ENCODE measurements around the gene NT5DC2.

Gene NT5DC2

GRCh38 chr3:52479037-52479876 is 54.4 kb downstream of the NT5DC2 start:
- TF ChIP-seq EZH2phosphoT487 (IDR thresholded peaks at IDR 0.05; ENCODE audit: low read depth): no peak
- TF ChIP-seq CTCF (IDR thresholded peaks at IDR 0.05; ENCODE audit: low read depth, low read length): no peak
- Histone ChIP-seq H3K36me3 (replicated peaks; ENCODE audit: low read depth, low read length) (peaks cover 51% of the 10 kb centered on the region), H3K27ac (ENCODE audit: low read length) (no peak overlapping the region), H3K9ac (ENCODE audit: low read length) (no peak overlapping the region), H3K4me3 (ENCODE audit: low read length) (no peak overlapping the region), H3K9me3 (ENCODE audit: insufficient read depth, low read length) (no peaks in the 10 kb centered on the region), H2AFZ (ENCODE audit: low read depth, low read length) (no peak overlapping the region), H3K4me1 (ENCODE audit: low read length) (no peaks in the 10 kb centered on the region), H3K79me2 (ENCODE audit: low read length) (no peaks in the 10 kb centered on the region), H3K4me2 (ENCODE audit: low read length) (no peak overlapping the region), H4K20me1 (ENCODE audit: insufficient read depth, low read length) (no peaks in the 10 kb centered on the region), H3K27me3 (ENCODE audit: low read depth, low read length) (no peaks in the 10 kb centered on the region)

GRCh38 chr3:52477796-52478095 is 55.9 kb downstream of the NT5DC2 start:
- Histone ChIP-seq H3K27me3 (ENCODE audit: low read depth, low read length) (no peaks in the 10 kb centered on the region), H3K36me3 (replicated peaks; ENCODE audit: low read depth, low read length) (peaks cover 63% of the 10 kb centered on the region), H3K4me2 (ENCODE audit: low read length) (no peak overlapping the region), H2AFZ (ENCODE audit: low read depth, low read length) (no peak overlapping the region), H3K79me2 (ENCODE audit: low read length) (no peaks in the 10 kb centered on the region), H3K9me3 (ENCODE audit: insufficient read depth, low read length) (no peaks in the 10 kb centered on the region), H3K4me3 (ENCODE audit: low read length) (no peak overlapping the region), H3K4me1 (ENCODE audit: low read length) (no peaks in the 10 kb centered on the region), H4K20me1 (ENCODE audit: insufficient read depth, low read length) (no peaks in the 10 kb centered on the region), H3K27ac (ENCODE audit: low read length) (no peak overlapping the region), H3K9ac (ENCODE audit: low read length) (no peak overlapping the region)
- TF ChIP-seq EZH2phosphoT487 (IDR thresholded peaks at IDR 0.05; ENCODE audit: low read depth) (no peak), CTCF (IDR thresholded peaks at IDR 0.05; ENCODE audit: low read depth, low read length) (no peak)

GRCh38 chr3:52477076-52477795 is 56.4 kb downstream of the NT5DC2 start:
- Histone ChIP-seq H3K27ac (ENCODE audit: low read length) (no peak overlapping the region), H3K4me1 (ENCODE audit: low read length) (no peaks in the 10 kb centered on the region), H3K9me3 (ENCODE audit: insufficient read depth, low read length) (no peaks in the 10 kb centered on the region), H4K20me1 (ENCODE audit: insufficient read depth, low read length) (no peaks in the 10 kb centered on the region), H2AFZ (ENCODE audit: low read depth, low read length) (no peak overlapping the region), H3K36me3 (replicated peaks; ENCODE audit: low read depth, low read length) (peaks cover 63% of the 10 kb centered on the region), H3K9ac (ENCODE audit: low read length) (no peak overlapping the region), H3K4me3 (ENCODE audit: low read length) (no peak overlapping the region), H3K27me3 (ENCODE audit: low read depth, low read length) (no peaks in the 10 kb centered on the region), H3K4me2 (ENCODE audit: low read length) (no peak overlapping the region), H3K79me2 (ENCODE audit: low read length) (no peaks in the 10 kb centered on the region)
- no peak for TF ChIP-seq EZH2phosphoT487 (IDR thresholded peaks at IDR 0.05; ENCODE audit: low read depth)
- no peak for TF ChIP-seq CTCF (IDR thresholded peaks at IDR 0.05; ENCODE audit: low read depth, low read length)

Measured in OCI-LY3 (cell line).